ENCODE results near the gene BLMH. TPM values are rescaled to one million over a fixed set of nuclear protein-coding genes. Genes with fewer than 3 reads are reported as not detected.

BLMH gene
- total RNA-seq, 1 donor from 2014 or later: 14.9 TPM

- peak; percentile 20 for DNase-seq
- no peaks in the 10 kb centered on the region for H3K27me3 ChIP-seq (ENCODE audit: low read depth)
- H3K4me3 ChIP-seq: no peak overlapping the region
- H3K36me3 ChIP-seq: peaks cover 78% of the 10 kb centered on the region
- H3K27ac ChIP-seq (replicated peaks): no peak overlapping the region
- H3K4me1 ChIP-seq: peaks cover 6% of the 10 kb centered on the region
- intact Hi-C loops (cut with micrococcal nuclease): loop anchor here (5.0 kb wide), 1 partner anchor 151 kb away; no protein-coding TSS in a partner anchor
- peak; percentile 66 for TF ChIP-seq CTCF (IDR thresholded peaks at IDR 0.05; ENCODE audit: borderline replicate concordance)
- H3K9me3 ChIP-seq (replicated peaks): no peaks in the 10 kb centered on the region
Measured at GRCh38 chr17:30278032-30278431, 13.7 kb downstream of the BLMH start.

DNA sequence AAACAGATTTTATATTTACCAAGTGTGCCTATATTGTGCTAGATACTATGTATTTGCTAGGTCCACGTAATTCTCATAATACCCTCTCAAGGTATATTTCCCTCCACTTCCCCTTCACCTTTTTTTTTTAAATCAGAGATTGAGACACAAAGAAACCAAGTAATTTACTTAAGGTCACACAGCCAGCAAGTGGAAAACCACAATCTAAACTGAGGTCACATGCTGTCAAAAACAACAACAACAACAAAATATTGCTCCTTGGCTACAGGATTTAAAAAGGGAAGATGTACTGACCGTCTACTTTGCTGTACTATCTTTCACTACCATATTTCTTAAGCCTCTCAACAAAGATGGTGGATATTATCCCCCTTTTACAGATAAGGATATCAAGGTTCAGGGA is 15.8 kb downstream of the BLMH start:
- no peak for DNase-seq
- intact Hi-C loops (cut with micrococcal nuclease): loop anchor here (5.0 kb wide), 1 partner anchor 149 kb away; no protein-coding TSS in a partner anchor
- Histone ChIP-seq H3K4me3 (no peak overlapping the region), H3K27me3 (ENCODE audit: low read depth) (no peaks in the 10 kb centered on the region), H3K4me1 (peaks cover 6% of the 10 kb centered on the region), H3K27ac (replicated peaks) (no peak overlapping the region), H3K9me3 (replicated peaks) (no peaks in the 10 kb centered on the region), H3K36me3 (peaks cover 79% of the 10 kb centered on the region)
- TF ChIP-seq CTCF (IDR thresholded peaks at IDR 0.05; ENCODE audit: borderline replicate concordance): no peak

GRCh38 chr17:30274887-30275286 is 16.9 kb downstream of the BLMH start:
- Histone ChIP-seq H3K4me1 (peaks cover 6% of the 10 kb centered on the region), H3K4me3 (no peak overlapping the region), H3K36me3 (peaks cover 79% of the 10 kb centered on the region), H3K27ac (replicated peaks) (no peak overlapping the region), H3K27me3 (ENCODE audit: low read depth) (no peaks in the 10 kb centered on the region), H3K9me3 (replicated peaks) (no peaks in the 10 kb centered on the region)
- no peak for DNase-seq
- intact Hi-C loops (cut with micrococcal nuclease): loop anchor here (5.0 kb wide), 1 partner anchor 148 kb away; no protein-coding TSS in a partner anchor
- TF ChIP-seq CTCF (IDR thresholded peaks at IDR 0.05; ENCODE audit: borderline replicate concordance): no peak

DNA sequence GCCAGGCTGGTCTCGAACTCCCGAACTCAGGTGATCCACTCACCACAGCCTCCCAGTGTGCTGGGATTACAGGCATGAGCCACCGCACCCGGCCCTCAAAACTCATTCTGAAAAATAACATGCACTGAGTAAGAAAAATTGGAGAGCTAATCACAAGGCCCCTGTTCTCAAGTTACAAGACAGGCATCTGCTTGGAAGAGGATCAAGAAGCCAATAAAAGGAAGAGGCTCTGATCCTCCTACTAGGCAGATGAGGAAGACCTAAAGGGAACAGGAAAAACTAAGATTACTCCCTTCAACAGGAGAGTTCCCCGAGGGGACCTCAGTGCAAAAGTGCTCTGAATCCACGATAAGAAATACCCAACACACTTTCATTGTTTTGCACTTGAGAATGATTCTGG is 18.4 kb downstream of the BLMH start:
- no peaks in the 10 kb centered on the region for H3K9me3 ChIP-seq (replicated peaks)
- peaks cover 6% of the 10 kb centered on the region for H3K4me1 ChIP-seq
- intact Hi-C loops (cut with micrococcal nuclease): no loop called here
- H3K27me3 ChIP-seq (ENCODE audit: low read depth): no peaks in the 10 kb centered on the region
- DNase-seq: no peak
- H3K27ac ChIP-seq (replicated peaks): no peak overlapping the region
- TF ChIP-seq CTCF (IDR thresholded peaks at IDR 0.05; ENCODE audit: borderline replicate concordance): no peak
- H3K4me3 ChIP-seq: no peak overlapping the region
- H3K36me3 ChIP-seq: peaks cover 79% of the 10 kb centered on the region

DNA sequence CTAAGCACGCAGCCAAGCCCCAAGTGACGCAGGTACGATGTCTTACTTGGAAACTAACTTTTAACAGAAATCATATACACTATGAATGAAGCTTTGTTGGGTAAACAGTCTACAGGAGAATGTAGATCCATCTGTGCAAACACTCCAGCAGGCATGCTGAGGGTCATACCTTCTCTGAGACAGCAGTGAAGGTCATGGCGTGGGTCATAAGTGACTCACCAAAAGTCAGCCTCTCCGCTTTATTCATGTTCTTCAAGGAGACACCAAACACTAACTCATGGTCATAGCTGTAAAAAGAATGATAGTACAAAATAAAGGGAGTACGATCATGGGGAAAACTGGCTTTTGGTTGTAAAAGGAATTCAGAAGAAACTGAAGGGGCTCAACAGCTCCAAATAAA is 20.6 kb downstream of the BLMH start:
- H3K4me3 ChIP-seq: no peak overlapping the region
- H3K27me3 ChIP-seq (ENCODE audit: low read depth): no peaks in the 10 kb centered on the region
- intact Hi-C loops (cut with micrococcal nuclease): no loop called here
- no peaks in the 10 kb centered on the region for H3K4me1 ChIP-seq
- DNase-seq: no peak
- no peaks in the 10 kb centered on the region for H3K9me3 ChIP-seq (replicated peaks)
- H3K36me3 ChIP-seq: peaks cover 86% of the 10 kb centered on the region
- TF ChIP-seq CTCF (IDR thresholded peaks at IDR 0.05; ENCODE audit: borderline replicate concordance): no peak
- no peak overlapping the region for H3K27ac ChIP-seq (replicated peaks)

All from left ventricle myocardium inferior (tissue), 1 donor.